NT2/D1 (cell line): Measurements from ENCODE around the gene SPTLC2.

Experiments used
- SUZ12 ChIP-seq: IDR thresholded peaks from 2 replicates; pipeline ENCODE4 v1.6.1; 2011; ENCODE audit not compliant: insufficient read length, insufficient read depth; ENCODE audit errors: extremely low read depth
- YY1 ChIP-seq: IDR thresholded peaks from 2 replicates; pipeline ENCODE4 v1.6.1; 2011; ENCODE audit not compliant: insufficient read length, insufficient read depth
- ZNF274 ChIP-seq: IDR thresholded peaks from 2 replicates; pipeline ENCODE4 v1.6.1; 2011; ENCODE audit warnings: mild to moderate bottlenecking, low read depth, low read length

DNA sequence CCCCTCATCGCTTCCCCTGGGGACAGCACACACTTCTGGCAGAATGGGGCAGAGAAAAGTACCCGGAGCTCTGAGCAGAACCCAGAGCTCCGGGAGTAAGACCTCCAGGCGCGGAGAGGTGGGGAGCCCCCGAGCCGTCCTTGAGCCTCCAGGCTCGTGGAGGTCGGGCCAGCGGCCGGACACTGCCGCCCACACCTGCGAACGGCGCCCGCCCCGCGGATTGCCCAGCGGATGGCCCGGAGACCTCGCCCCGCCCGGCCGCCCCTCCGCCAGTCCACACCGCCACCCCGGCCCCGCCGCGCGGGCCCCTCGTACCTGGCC, 344 bp downstream of the SPTLC2 start:
- TF ChIP-seq ZNF274, result no peak
- TF ChIP-seq SUZ12, result no peak
- TF ChIP-seq YY1, result no peak
